ENCODE results near the gene IGSF3. TPM values are rescaled to one million over a fixed set of nuclear protein-coding genes. Genes with fewer than 3 reads are reported as not detected.
A peak's percentile ranks its signal among the peaks of the same experiment; 100 is the strongest.
"Not testable (repeated sequence)": the region's sequence is repeated elsewhere in the genome, so short reads cannot be mapped to it uniquely, and the experiment has no call there.

Gene IGSF3
- total RNA-seq, 1 donor from 2014 or later, result 3.8 TPM

- DNase-seq (ENCODE audit: low read depth), result peak; percentile 46
These were observed 86.8 kb downstream of the IGSF3 start for GRCh38 chr1:116580446-116581322.

DNA sequence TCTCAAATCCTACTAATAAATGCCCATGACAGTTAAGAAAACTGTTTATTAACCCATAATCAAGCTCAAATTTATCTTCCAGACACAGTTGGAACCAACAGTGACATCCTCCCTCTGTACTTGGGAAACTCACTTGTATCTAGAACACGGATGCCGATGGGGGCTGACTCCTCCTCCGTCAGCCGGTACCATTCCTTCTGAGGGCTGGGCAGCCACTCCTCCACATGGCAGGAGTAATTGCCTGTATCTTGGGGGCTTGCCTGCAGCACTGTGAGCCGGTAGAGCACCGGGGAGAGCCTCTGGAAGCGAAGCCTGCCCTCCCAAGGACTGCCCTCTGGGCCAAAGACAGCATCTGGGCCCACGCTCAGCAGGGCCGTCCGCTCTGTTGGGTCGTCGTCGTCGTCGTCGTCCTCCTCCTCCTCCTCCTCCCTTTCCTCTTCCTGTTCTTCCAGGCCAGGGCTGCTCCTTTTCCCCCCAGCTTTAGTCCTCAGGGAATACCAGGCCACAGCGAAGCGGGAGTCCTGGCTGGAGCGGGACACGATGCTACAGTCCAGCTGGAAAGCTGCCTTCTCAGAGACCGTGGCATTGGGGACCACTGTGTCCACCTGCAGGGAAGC is 88.2 kb downstream of the IGSF3 start:
- DNase-seq (ENCODE audit: low read depth), result no peak

GRCh38 chr1:116578581-116578980 is 89.0 kb downstream of the IGSF3 start:
- no peak for DNase-seq (ENCODE audit: low read depth)

- no peak for DNase-seq (ENCODE audit: low read depth)
These were observed 89.7 kb downstream of the IGSF3 start for GRCh38 chr1:116577759-116578314.

GRCh38 chr1:116574581-116575291 is 92.8 kb downstream of the IGSF3 start:
- DNase-seq (ENCODE audit: low read depth), result peak; percentile 74

GRCh38 chr1:116573431-116574095 is 94.0 kb downstream of the IGSF3 start:
- no peak for DNase-seq (ENCODE audit: low read depth)

DNA sequence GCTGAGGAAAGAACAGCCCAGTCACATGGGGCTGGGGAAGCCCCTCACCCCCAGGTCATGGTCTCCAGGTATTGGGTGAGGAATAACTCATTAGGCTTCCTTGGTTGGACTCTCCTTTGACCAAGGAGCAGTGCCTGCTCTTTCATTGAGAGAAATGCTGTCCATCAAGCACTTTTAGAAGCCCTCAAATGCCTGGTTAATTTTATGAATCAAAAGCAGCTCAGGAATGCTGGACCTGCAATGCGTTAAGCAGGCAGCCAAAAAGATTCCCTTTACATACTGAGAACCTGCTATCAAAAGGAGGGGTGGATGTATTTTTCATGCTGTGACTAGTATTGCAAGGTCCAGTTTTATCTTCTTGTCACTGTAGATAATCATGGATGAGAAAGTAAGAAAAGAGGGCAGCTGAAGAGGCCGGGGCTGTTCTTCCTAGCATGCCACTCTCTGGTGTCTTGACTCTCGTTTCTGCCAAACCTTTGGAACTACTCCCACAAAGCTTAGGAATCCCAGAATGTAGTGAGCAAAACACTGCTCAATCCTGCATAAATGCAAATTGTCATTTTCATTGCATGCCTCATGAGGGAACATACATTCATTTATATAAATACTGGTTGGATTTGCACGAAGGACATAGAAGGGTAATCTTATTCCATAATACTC is 94.6 kb downstream of the IGSF3 start:
- no peak for DNase-seq (ENCODE audit: low read depth)

GRCh38 chr1:116572099-116572498 is 95.4 kb downstream of the IGSF3 start:
- DNase-seq (ENCODE audit: low read depth), result no peak

- no peak for DNase-seq (ENCODE audit: low read depth)
These were observed 96.2 kb downstream of the IGSF3 start for GRCh38 chr1:116571215-116571919.

GRCh38 chr1:116570358-116571214 is 96.9 kb downstream of the IGSF3 start, which contains the start of gene CD58:
Gene CD58 (minus strand): TSS chr1:116571026. CDS start chr1:116570972, 54 bp downstream.
- DNase-seq (ENCODE audit: low read depth), result peak; percentile 89

DNA sequence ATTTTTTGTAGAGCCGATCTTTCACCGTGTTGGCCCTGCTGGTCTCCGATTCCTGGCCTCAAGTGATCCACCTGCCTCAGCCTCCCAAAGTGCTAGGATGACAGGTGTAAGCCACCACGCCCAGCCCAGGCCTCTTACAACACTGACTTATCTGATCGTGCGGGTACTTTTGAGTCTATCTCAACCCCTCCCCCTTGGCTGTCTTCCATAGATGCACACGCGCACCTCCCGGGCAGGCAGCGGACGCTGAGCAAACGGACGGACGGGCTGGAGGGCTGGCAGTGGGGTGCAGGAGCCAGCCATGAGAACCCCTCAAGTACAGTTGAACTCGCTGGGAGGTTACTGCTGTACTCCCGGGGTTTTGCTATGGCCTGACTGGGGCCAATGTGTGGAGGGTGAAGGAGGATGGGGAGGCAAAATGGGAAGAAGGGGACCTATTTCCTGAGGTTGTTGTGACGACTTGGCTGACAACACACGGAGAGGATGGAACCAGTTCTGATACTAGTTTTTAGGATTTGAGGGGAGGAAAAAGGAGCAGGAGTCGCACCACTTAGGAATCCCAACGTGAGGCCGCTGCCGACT is 97.7 kb downstream of the IGSF3 start:
- no peak for DNase-seq (ENCODE audit: low read depth)

GRCh38 chr1:116569381-116569670 is 98.2 kb downstream of the IGSF3 start:
- no peak for DNase-seq (ENCODE audit: low read depth)

DNA sequence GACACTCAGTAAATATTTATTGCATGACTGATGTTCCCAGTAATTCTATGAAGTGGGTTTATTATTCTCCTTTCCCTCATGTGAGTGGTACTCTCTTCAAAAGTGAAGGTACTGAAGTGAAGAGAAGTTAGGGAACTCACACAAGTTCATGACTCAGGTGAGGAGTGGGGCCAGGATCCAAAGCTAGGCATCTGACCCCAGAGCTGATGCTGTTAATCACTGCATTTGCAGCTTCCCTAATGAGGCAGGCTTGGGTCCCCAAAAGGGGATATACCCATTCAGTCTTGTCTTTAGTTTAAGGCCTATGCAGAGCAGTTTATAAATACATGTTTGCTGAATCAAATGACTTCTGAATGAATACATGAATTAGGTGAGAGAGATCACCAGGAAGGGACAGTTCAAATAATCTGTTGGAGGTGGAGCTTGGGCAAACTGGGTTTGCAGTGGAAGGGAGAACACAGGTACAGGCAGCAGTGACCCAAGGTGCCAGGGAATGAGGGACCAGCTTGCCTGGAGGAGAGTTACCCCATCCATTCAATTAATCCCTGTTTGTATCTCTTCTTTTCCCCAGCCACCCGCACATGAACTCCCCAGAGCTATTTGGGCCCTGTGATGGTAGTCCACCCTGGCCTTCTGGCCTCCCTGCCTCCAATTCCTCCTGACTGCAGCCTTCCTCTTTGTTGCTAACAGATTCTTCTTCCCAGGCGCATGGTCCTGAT is 98.7 kb downstream of the IGSF3 start:
- DNase-seq (ENCODE audit: low read depth), result no peak

GRCh38 chr1:116567790-116568661 is 99.5 kb downstream of the IGSF3 start:
- DNase-seq (ENCODE audit: low read depth), result no peak

GRCh38 chr1:116565222-116565621 is 102.3 kb downstream of the IGSF3 start:
- no peak for DNase-seq (ENCODE audit: low read depth)

- DNase-seq (ENCODE audit: low read depth), result no peak
These were observed 103.1 kb downstream of the IGSF3 start for GRCh38 chr1:116564426-116564825.

DNA sequence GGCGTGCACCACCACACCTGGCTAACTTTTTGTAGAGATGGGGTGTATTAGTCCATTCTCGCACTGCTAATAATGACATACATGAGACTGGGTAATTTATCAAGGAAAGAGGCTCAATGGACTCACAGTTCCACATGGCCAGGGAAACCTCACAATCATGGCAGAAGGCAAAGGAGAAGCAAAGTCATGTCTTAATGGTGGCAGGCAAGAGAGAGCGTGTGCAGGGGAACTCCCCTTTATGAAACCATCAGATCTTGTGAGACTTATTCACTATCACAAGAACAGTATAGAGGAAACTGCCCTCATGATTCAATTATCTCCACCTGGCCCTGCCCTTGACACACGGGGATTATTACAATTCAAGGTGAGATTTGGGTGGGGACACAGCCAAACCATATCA is 105.1 kb downstream of the IGSF3 start:
- DNase-seq (ENCODE audit: low read depth), result not testable (repeated sequence)
